Activated CD8-positive, alpha-beta T cell treated with anti-CD3 and anti-CD28 coated beads, Interleukin-2, amount 10 ng/mL, durations not matched to agents 7 days and 5 days (primary cell): ENCODE results near the gene VEGFC. TPM values are rescaled to one million over a fixed set of nuclear protein-coding genes. Genes with fewer than 3 reads are reported as not detected.

Experiments used
- ATAC-seq: fragments of 150-1000 bp; cut with Tn5 transposase; one replicate; pipeline ENCODE4 v1.10.0; 2021; ENCODE audit warnings: moderate library complexity
- CTCF ChIA-PET: fragments of 350-600 bp; sonication (Branson Sonifier 250); formaldehyde crosslinking; loops from one replicate; lab custom pipeline; 2021; ENCODE audit warnings: antibody characterized with exemption; lab: Charles Lee
- POLR2A ChIA-PET: fragments of 350-600 bp; sonication (Branson Sonifier 250); formaldehyde crosslinking; loops from one replicate; lab custom pipeline; 2021; ENCODE audit warnings: antibody characterized with exemption; lab: Charles Lee
- DNase-seq: peaks from one replicate; pipeline ENCODE4 v3.0.0-alpha.2; 2020
- H3K27ac Mint-ChIP-seq: one replicate; pipeline ENCODE4 v1.8.0; 2021; ENCODE audit warnings: mild to moderate bottlenecking, mixed read lengths
- H3K27me3 Mint-ChIP-seq: one replicate; pipeline ENCODE4 v1.8.0; 2021; ENCODE audit warnings: low read depth, mixed read lengths
- H3K36me3 Mint-ChIP-seq: one replicate; pipeline ENCODE4 v1.8.0; 2021; ENCODE audit warnings: low read depth, mixed read lengths
- H3K4me1 Mint-ChIP-seq: one replicate; pipeline ENCODE4 v1.8.0; 2021; ENCODE audit warnings: low read depth, mixed read lengths
- H3K4me3 Mint-ChIP-seq: one replicate; pipeline ENCODE4 v1.8.0; 2021; ENCODE audit warnings: mild to moderate bottlenecking, mixed read lengths
- H3K9me3 Mint-ChIP-seq: one replicate; pipeline ENCODE4 v1.8.0; 2022; ENCODE audit warnings: mixed read lengths; ENCODE audit not compliant: insufficient read depth
- total RNA-seq, 2 experiments: library from RNA; stranded (reverse); gene quantifications; one replicate each; pipeline ENCODE4 v1.2.3, GENCODE V29; 2021

VEGFC gene
- total RNA-seq, 2 experiments from 2014 or later, result not detected

GRCh38 chr4:176794151-176794550 is 1.4 kb upstream of the VEGFC start:
- ATAC-seq, result no peak
- CTCF ChIA-PET, result no interaction called here
- Mint-ChIP-seq H3K4me3 (no peak overlapping the region), H3K36me3 (no peaks in the 10 kb centered on the region), H3K27ac (no peak overlapping the region), H3K9me3 (no peaks in the 10 kb centered on the region), H3K27me3 (peaks cover 38% of the 10 kb centered on the region), H3K4me1 (peaks cover 12% of the 10 kb centered on the region)
- no peak for DNase-seq
- POLR2A ChIA-PET, result no interaction called here

DNA sequence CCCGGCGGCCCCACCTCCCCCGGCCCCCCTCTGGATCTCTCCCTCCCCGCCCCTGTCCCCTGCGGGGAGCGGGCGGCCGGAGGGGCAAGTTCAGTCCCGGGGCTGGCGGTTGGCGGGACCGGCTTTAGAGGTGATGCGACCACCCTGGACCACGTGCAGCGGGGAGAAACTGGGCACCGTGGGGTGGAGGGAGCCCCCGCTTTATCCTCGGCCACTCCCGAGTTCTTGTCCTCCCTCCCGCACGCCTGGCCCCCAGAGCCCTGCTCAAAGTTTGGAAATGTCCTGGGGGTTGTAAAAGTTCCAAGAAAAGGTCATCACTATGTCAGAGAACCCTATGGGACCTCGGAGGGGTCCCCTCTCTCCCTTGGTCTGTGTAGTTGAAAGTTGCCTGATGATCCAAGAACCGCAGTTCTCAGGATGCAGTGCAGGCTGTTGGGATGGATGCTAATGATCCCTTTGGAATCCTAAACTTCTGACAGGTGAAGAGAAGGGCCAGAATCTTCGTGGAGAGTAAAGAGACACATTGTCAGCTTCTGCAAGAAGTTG is 411 bp upstream of the VEGFC start:
- CTCF ChIA-PET, result interaction anchor here (2.1 kb wide), 1 partner anchor 254 kb away, joined by 9 read pairs; no protein-coding TSS in a partner anchor
- H3K9me3 Mint-ChIP-seq, result no peaks in the 10 kb centered on the region
- H3K4me3 Mint-ChIP-seq, result peak overlapping the region; percentile 56
- ATAC-seq, result no peak
- H3K27me3 Mint-ChIP-seq, result peaks cover 38% of the 10 kb centered on the region
- no peaks in the 10 kb centered on the region for H3K36me3 Mint-ChIP-seq
- no peak overlapping the region for H3K27ac Mint-ChIP-seq
- POLR2A ChIA-PET, result no interaction called here
- H3K4me1 Mint-ChIP-seq, result peaks cover 12% of the 10 kb centered on the region
- no peak for DNase-seq

DNA sequence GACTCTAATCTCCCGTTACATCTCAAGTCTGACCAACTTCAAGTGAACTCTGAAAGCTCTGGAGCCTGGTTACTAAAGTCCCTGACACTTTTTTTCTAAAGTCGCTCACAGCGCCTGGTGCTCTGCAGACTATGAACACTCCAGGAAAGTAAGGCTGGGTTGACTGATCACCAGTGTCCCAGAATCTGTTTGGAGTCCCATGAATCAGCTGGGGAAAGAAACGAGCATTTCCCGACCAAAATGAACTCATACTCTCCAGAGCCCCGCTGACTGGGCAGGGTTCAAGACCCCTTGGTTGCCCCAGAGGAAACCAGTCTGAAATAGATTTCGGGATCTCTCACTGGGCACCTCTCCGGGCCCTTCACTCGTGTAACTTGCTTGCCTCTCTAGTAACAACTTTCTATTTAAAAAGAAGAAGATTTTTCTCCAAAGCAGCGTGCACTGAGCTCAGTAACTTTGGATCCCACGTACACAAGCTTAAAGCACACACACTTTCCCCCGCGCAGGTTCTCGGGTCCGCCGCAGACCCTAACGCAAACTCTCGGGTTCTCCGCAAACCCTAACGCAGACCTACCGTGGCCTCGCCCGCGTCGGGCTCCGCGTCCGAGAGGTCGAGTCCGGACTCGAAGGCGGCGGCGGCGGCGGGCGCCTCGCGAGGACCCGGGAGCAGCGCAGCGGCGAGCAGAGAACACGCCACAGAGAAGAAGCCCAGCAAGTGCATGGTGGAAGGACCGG is 964 bp downstream of the VEGFC start:
- CTCF ChIA-PET, result interaction anchor here (2.1 kb wide), 1 partner anchor 256 kb away, joined by 9 read pairs; no protein-coding TSS in a partner anchor
- peak overlapping the region; percentile 13 for H3K4me3 Mint-ChIP-seq
- peaks cover 12% of the 10 kb centered on the region for H3K4me1 Mint-ChIP-seq
- peak; percentile 14 for ATAC-seq
- no peaks in the 10 kb centered on the region for H3K9me3 Mint-ChIP-seq
- H3K36me3 Mint-ChIP-seq, result no peaks in the 10 kb centered on the region
- DNase-seq, result no peak
- POLR2A ChIA-PET, result no interaction called here
- H3K27ac Mint-ChIP-seq, result no peak overlapping the region
- peaks cover 38% of the 10 kb centered on the region for H3K27me3 Mint-ChIP-seq

GRCh38 chr4:176790398-176790797 is 2.3 kb downstream of the VEGFC start:
- POLR2A ChIA-PET, result no interaction called here
- Mint-ChIP-seq H3K4me1 (peaks cover 12% of the 10 kb centered on the region), H3K27me3 (peaks cover 36% of the 10 kb centered on the region), H3K27ac (no peak overlapping the region), H3K4me3 (no peak overlapping the region), H3K36me3 (no peaks in the 10 kb centered on the region), H3K9me3 (no peaks in the 10 kb centered on the region)
- CTCF ChIA-PET, result no interaction called here
- DNase-seq (no peak), ATAC-seq (no peak)

DNA sequence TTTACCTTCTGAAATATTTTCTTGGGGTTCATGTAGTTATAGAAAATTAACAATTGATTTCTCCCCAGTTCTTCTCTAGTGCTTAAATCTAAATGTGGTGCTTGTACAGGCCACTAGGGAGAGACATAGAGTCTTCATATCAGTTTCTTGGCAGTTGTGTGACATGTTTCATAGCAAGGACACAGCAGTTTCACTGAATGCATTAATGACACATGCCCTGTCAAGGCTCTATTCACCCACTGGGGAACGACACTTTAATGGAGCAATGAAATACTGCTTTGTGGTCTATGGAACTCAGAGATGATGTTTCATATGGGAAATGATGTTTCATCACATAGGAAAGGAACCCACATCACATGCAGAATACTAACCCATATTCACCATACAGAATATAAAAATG is 2.8 kb downstream of the VEGFC start:
- peak; percentile 54 for ATAC-seq
- H3K27ac Mint-ChIP-seq, result no peak overlapping the region
- H3K4me1 Mint-ChIP-seq, result peaks cover 12% of the 10 kb centered on the region
- no peak for DNase-seq
- H3K9me3 Mint-ChIP-seq, result no peaks in the 10 kb centered on the region
- ChIA-PET CTCF (no interaction called here), POLR2A (no interaction called here)
- H3K27me3 Mint-ChIP-seq, result peaks cover 34% of the 10 kb centered on the region
- H3K36me3 Mint-ChIP-seq, result no peaks in the 10 kb centered on the region
- H3K4me3 Mint-ChIP-seq, result no peak overlapping the region

- Mint-ChIP-seq H3K4me3 (no peak overlapping the region), H3K27ac (no peak overlapping the region), H3K36me3 (no peaks in the 10 kb centered on the region), H3K27me3 (peaks cover 26% of the 10 kb centered on the region), H3K4me1 (peaks cover 12% of the 10 kb centered on the region), H3K9me3 (no peaks in the 10 kb centered on the region)
- ATAC-seq, result no peak
- ChIA-PET CTCF (no interaction called here), POLR2A (no interaction called here)
- no peak for DNase-seq
These were observed 3.8 kb downstream of the VEGFC start for GRCh38 chr4:176788971-176789370.

DNA sequence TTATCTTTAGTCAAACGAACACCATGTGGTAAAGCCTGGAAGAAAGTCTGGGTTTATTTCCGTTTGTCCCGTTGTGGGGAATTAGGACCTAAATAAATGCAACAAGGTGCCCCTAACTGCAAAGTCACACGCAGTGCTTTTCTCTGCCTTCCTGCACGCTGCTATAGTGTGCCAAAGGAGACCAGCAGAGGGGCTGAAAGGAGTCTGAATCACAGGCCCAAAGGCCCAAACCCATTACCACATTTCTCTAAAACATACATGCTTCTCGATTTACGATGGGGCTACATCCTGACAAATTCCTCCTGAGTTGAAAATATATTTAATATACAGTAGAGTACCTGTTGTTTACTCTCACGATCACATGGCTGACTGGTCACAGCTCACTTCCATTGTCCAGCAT is 4.5 kb downstream of the VEGFC start:
- H3K27ac Mint-ChIP-seq, result no peak overlapping the region
- H3K4me1 Mint-ChIP-seq, result peaks cover 10% of the 10 kb centered on the region
- peaks cover 19% of the 10 kb centered on the region for H3K27me3 Mint-ChIP-seq
- no peak overlapping the region for H3K4me3 Mint-ChIP-seq
- ChIA-PET CTCF (no interaction called here), POLR2A (no interaction called here)
- no peak for DNase-seq
- no peaks in the 10 kb centered on the region for H3K9me3 Mint-ChIP-seq
- ATAC-seq, result no peak
- H3K36me3 Mint-ChIP-seq, result no peaks in the 10 kb centered on the region

DNA sequence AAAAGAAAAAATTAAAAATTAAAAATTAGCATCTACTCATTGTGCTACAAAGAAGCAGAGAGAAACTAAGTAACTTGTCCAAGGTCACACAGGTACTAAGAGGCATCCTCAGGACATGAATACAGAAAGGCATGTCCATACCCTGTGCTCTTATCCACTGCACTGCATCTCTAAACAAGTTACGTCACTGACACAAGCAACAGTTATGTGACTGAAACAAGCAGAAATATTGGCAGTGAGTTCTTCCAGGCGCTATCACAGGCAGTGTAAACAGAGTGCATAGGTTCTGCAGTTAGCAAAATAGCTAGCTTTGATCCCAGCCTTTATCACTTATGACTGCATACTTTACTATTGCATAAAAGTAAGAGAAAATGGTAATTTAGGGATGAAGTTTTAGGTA is 7.9 kb downstream of the VEGFC start:
- H3K36me3 Mint-ChIP-seq, result no peaks in the 10 kb centered on the region

DNA sequence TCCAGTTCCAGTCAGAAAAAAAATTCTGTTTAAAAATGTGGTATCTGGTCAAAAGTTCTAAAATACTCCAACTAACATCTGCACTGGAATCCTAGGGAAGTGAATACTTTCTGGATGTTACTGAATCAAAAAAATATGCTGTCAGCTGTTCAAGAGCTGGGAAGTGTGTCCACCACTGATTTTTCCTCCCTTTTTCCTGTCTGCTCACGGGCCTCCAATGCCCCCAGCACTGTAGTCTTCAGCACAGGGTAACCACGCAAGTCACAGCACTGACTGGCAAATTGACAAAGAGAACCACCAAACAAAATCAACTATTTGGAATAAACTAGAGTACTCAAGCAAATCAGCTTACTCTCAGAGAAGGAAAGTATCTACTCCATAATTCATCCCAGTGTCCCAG is 9.9 kb downstream of the VEGFC start:
- CTCF ChIA-PET, result no interaction called here
- ATAC-seq, result no peak
- no peak for DNase-seq
- H3K27ac Mint-ChIP-seq, result no peak overlapping the region
- H3K4me1 Mint-ChIP-seq, result no peaks in the 10 kb centered on the region
- H3K9me3 Mint-ChIP-seq, result no peaks in the 10 kb centered on the region
- no peaks in the 10 kb centered on the region for H3K36me3 Mint-ChIP-seq
- H3K27me3 Mint-ChIP-seq, result no peaks in the 10 kb centered on the region
- POLR2A ChIA-PET, result no interaction called here
- no peak overlapping the region for H3K4me3 Mint-ChIP-seq

More for the DNA sequence above, 7.9 kb downstream of the VEGFC start:
- ChIA-PET CTCF (no interaction called here), POLR2A (no interaction called here)
- ATAC-seq (no peak), DNase-seq (no peak)
- H3K4me3 Mint-ChIP-seq, result no peak overlapping the region
- H3K4me1 Mint-ChIP-seq, result no peaks in the 10 kb centered on the region
- H3K9me3 Mint-ChIP-seq, result no peaks in the 10 kb centered on the region
- H3K27ac Mint-ChIP-seq, result no peak overlapping the region
- peaks cover 2% of the 10 kb centered on the region for H3K27me3 Mint-ChIP-seq

DNA sequence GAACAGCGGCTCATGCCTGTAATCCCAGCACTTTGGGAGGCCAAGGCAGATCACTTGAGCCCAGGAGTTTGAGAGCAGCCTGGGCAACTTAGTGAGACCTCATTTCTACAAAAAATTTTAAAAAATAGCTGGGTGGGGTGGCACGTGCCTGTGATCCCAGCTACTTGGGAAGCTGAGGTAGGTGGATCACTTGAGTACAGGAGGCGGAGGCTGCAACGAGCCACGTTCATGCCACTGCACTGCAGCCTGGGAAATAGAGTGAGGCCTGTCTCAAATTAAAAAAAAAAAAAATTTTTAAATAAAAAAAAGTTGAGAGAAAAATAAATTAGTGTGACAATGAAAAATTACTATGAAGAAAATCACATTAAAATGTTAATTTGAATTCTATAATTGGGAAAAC is 10.5 kb downstream of the VEGFC start:
- ChIA-PET POLR2A (no interaction called here), CTCF (no interaction called here)
- ATAC-seq (no peak), DNase-seq (no peak)
- H3K36me3 Mint-ChIP-seq, result no peaks in the 10 kb centered on the region
- no peak overlapping the region for H3K4me3 Mint-ChIP-seq
- H3K27me3 Mint-ChIP-seq, result no peaks in the 10 kb centered on the region
- H3K9me3 Mint-ChIP-seq, result no peaks in the 10 kb centered on the region
- no peaks in the 10 kb centered on the region for H3K4me1 Mint-ChIP-seq
- no peak overlapping the region for H3K27ac Mint-ChIP-seq

GRCh38 chr4:176781739-176782100 is 11.0 kb downstream of the VEGFC start:
- Mint-ChIP-seq H3K36me3 (no peaks in the 10 kb centered on the region), H3K9me3 (no peaks in the 10 kb centered on the region), H3K27ac (no peak overlapping the region), H3K4me1 (no peaks in the 10 kb centered on the region), H3K4me3 (no peak overlapping the region), H3K27me3 (no peaks in the 10 kb centered on the region)
- CTCF ChIA-PET, result no interaction called here
- no peak for ATAC-seq
- POLR2A ChIA-PET, result no interaction called here
- DNase-seq, result no peak

GRCh38 chr4:176780995-176781738 is 11.6 kb downstream of the VEGFC start:
- Mint-ChIP-seq H3K27me3 (no peaks in the 10 kb centered on the region), H3K4me3 (no peak overlapping the region), H3K27ac (no peak overlapping the region), H3K4me1 (no peaks in the 10 kb centered on the region), H3K9me3 (no peaks in the 10 kb centered on the region), H3K36me3 (no peaks in the 10 kb centered on the region)
- POLR2A ChIA-PET, result no interaction called here
- CTCF ChIA-PET, result no interaction called here
- DNase-seq (no peak), ATAC-seq (no peak)
